GM18507 (cell line): Measurements from ENCODE around the gene PFKM.

ENCODE experiments used
- DNase-seq: peaks from one replicate; pipeline ENCODE4 v3.0.0; 2011; ENCODE audit warnings: low read depth; ENCODE audit not compliant: insufficient read length; ENCODE audit errors: extremely low spot score
- FAIRE-seq: peaks from 2 replicates; lab custom pipeline; 2011; peaks lifted over from hg19 to GRCh38; lab: Jason Lieb, UNC

PFKM gene

DNA sequence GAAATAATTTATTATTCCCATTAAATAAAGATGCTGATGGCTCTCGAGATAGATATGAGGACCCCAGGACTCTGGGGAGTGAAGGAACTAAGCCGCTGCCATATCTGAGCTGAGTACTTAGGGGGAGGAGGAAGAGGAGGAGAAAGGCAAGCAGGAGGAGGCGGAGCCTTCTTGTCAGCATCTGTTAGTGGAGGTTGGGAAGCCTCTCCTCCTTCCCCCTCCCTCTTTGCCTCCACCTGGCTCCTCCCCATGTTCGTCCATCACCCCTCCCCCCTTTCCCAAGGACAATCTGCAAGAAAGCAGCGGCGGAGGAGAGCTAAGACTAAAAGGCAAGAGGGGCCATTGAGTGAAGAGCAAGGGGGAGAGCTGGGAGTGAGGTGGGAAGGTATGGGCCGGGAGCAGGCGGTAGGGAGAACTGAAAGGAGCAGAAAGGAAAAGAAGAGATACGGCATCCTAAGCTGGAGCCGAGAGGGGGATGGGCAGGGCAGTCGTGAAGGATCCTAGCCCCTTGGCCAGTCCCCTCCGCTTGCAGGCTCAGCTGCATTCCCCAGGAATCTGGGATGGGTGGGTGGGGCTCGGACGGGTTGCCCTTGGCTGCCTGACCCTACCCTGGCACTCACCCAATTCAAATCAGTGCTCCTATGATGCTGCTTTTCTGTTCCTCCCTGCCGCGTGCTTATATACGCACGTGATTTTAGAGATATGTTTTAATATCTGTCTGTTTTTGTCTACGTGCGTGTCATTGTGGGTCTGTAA, at the start of gene PFKM:
Gene PFKM, plus strand, starts transcription at position 287 of the 756 bp plus-strand sequence. CDS start 3,411 bp downstream, outside the sequence.
- DNase-seq: peak; percentile 72
- FAIRE-seq: peak; percentile 98

- no peak for DNase-seq
- no peak for FAIRE-seq
Measured at GRCh38 chr12:48070033-48070432, 49.1 kb upstream of the PFKM start.

DNA sequence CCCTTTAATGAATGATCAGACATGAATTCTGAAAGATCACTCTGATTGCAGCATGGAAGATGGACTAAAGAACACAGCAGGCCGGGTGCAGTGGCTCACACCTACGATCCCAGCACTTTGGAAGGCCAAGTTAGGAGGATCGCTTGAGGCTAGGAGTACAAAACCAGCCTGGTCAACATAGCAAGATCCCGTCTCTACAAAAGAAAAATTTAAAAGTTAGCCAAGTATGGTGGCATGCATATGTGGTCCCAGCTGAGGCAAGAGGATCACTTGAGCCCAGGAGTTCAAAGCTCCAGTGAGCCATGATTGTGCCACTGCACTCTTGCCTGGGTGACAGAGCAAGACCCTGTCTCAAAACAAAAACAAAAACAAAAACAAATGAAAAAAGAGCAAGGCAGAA, 48.4 kb upstream of the PFKM start:
- no peak for DNase-seq
- FAIRE-seq: no peak

GRCh38 chr12:48071808-48072207, 47.4 kb upstream of the PFKM start:
- no peak for DNase-seq
- no peak for FAIRE-seq

DNA sequence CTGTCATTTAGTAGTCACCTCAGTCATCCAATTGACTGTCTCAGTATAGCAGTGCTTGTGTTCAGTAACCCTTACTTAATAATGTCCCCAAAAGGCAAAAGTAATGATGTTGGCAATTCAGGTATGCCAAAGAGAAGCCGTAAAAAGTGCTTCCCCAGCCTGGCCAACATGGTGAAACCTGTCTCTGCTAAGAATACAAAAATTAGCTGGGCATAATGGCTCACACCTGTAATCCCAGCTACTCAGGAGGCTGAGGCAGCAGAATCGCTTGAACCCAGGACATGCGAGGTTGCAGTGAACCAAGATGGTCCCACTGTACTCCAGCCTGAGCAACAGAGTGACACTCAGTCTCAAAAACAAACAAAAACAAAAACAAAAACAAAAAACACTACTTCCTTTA, 46.9 kb upstream of the PFKM start:
- no peak for FAIRE-seq
- DNase-seq: no peak

DNA sequence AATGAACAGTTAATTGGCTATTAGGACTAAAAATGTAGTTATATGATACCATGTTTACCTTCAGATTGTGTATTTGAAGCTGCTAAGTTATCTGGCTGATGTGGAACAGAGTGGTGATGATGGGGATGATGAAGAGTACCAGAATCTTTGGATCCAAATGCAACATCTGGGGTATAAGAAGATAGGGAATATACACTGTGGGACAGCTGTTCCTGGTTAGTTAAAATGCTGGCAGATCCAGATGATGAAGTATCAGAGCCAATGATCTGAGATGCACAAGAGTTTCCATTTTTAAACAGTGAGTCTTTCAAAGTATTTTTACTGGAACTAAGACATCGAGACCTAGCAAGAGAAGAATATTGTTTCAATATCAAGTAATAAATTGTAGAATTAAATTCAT, 44.9 kb upstream of the PFKM start:
- DNase-seq (no peak), FAIRE-seq (no peak)

DNA sequence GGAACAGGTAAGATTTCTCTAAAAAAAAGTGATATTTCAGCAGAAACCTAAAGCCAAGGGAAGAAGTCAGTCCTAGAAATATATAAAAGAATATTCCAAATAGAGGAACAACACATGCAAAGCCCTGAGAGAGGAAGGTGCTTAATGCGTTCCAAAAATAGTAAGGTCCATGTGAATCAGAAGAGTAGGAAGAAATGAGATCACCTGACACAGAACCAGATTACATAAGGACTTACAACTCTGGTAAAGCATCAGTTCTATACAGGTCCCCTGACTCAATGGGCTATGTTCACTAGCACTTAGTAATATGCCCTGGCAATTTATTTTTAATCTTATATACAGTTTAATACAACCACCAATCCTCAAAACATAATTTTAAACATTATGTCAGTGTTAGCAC, 43.3 kb upstream of the PFKM start:
- no peak for DNase-seq
- no peak for FAIRE-seq

GRCh38 chr12:48077111-48077510, 42.1 kb upstream of the PFKM start:
- FAIRE-seq (no peak), DNase-seq (no peak)

DNA sequence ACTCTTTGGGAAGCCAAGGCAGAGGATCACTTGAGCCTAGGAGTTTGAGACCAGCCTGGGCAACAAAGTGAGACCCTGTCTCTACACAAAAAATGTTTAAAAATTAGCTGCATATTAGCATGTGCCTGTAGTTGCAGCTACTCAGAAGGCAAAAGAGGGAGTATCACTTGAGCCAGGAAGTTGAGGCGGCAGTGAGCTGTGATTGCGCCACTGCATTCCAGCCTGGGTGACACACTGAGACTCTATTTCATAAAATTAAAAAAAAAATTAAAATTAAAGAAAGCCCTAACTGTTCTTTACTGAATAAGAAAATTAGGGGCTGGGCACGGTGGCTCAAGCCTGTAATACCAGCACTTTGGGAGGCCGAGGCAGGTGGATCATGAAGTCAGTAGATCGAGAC, 40.3 kb upstream of the PFKM start:
- FAIRE-seq: no peak
- no peak for DNase-seq

GRCh38 chr12:48080285-48080684, 38.9 kb upstream of the PFKM start:
- no peak for DNase-seq
- no peak for FAIRE-seq

DNA sequence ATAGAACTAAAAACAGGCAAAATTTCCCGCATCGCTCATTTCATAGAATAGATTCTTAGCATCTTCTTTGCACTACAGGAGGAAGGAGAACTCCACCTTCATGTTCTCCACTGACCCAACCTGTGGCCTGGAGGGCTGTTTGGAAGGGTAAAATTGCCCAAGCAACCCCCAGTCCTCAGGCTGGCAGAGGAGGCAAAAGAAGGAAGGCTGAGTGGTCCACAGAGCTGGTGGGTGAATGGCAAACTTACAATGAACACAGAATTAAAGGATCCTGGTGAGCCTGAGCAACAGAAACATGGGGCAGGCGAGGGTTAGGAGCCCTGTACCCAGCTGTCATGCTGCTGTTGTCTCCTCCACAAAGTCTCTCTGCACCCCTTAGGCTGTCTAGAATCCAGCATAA, 38.3 kb upstream of the PFKM start:
- FAIRE-seq (no peak), DNase-seq (no peak)

- no peak for DNase-seq
Measured at GRCh38 chr12:48084066-48084465, 35.1 kb upstream of the PFKM start.

DNA sequence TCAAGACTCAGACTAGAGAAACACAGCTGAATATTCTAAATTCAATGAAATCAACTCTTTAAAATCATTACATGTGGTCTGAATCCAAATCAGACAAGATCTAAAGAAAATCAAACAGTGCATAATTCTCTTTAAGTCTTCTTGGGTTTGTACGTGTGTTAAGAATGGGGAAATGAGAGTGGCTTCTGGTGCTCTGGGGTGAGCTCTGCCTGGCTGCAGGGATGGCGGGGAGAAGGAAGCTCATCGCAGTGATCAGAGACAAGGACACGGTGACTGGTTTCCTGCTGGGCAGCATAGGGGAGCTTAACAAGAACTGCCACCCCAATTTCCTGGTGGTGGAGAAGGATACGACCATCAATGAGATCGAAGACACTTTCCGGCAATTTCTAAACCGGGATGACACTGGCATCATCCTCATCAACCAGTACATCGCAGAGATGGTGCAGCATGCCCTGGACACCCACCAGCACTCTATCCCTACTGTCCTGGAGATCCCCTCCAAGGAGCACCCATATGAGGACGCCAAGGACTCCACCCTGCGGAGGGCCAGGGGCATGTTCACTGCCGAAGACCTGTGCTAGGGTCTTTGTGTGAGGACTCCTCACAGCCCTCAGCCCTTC, 34.2 kb upstream of the PFKM start:
- DNase-seq: no peak
- no peak for FAIRE-seq

More at GRCh38 chr12:48084066-48084465, 35.1 kb upstream of the PFKM start:
- no peak for FAIRE-seq

DNA sequence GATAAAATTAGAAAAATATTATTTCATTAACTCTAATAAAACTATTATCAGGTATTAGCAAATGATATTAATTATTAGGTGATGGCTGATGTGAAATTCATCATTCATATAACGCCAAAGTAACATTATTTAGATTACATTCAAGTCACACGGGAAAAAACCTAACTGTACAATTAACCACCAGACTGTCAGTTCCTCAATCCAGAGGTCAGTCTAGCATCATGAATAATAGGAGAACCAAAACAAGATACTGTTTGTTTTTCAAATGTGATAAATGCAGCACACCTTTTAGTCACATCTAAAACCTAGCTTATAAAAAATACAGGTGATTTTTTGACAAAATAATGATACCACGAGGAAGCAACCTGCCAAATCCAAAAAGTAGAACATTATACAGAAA, 32.8 kb upstream of the PFKM start:
- FAIRE-seq (no peak), DNase-seq (no peak)

DNA sequence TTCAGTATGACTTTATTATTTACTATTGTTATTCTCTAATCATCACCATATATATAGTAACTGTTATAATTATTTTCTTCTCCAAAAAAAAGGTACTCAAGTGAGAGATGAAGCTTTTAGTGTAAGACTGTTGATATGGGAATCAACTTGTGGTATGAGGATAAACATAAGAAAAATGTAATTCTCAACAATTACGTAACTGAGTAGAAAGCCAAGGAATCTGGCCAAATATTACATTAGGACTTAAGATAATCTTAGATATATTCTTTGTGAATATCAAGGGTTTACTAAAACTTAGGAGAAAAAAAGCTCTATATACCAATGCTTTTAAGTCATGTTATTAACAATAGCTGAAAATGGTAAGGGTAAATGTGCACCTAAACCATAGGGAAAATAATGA, 26.6 kb upstream of the PFKM start:
- DNase-seq: no peak
- FAIRE-seq: no peak

DNA sequence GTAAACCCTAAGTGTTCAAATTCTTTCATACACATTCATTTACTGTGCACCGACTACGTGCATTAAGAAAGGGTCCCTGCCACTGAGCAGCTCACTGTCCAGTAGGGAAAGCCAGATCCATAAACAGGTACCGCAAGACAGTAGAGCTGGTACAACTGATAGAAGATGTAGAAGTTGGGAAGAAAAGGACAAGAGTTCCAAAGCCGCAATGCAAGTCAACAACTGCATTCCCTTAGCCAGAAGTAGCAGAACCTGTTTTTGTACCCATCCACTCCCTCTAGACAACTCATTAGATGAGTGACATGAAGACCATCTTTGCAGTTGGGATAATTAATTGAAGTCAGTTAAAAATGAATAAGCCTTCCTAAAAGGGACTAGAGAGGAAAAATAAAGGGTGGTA, 14.6 kb upstream of the PFKM start:
- DNase-seq (no peak), FAIRE-seq (peak; percentile 52)

DNA sequence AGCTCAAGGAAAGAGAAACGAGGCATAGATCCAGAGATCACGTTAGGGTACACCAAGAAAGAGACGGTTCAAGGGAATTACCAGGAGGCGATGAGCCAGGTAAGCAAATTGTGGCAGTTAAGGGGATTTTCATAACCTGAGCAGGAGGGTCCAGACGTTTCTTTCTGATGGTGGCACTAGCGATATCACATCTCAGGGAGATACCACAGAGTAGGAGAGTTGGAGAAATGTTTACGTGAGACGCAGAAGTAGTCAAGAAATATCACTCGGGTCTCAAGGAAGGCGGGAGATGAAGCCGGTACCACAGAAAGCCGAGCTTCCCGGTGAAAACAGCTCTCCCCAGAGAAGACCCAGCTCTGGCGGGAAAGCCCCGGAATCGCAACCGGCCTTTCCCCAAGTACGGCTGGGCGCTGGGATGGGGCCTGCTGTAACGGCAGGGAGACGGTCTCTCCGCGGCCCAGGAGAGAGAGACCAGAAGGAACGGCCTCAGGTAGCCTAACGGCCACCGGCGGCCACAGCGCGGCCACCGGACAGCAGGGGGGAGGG, 13.8 kb upstream of the PFKM start:
- DNase-seq: no peak
- FAIRE-seq: peak; percentile 58

DNA sequence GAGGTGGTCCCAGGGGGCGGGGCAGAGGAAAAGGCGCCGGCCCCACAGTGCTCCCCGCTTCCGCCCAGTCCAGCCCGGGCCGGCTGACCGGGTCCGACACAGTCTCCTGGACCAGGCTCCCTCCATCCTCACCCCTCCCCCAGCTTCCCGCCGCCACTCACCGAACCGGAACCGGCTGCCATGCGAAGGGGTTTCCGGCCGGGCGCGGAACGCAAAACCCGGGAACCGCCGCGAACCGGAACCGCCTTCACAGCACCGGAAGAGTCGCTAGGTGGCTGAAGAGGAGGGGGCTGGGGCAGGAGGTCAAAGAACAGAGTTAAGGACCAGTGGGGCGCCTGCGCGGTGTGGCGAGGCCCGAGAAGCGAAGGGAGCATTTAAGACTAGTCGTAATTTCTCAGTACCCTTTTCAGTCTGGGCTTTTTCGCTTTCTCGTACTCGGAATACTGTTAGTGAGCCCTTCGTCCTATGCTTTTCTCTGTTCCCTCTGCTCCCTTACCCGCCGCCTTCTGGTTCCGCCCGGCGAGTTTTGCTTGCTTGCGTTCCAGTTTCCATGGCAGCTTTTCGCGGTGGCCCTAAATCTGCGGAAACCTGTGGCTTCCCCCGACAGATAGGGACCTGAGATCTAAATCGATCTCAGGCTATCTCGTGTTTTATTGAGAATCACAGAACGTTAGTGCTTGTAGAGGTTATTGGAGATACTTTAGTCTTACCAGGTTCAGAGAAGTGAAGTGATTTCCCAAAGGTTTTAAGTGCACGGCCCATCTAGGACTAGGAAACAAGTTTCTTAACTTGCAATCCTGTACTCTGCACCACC, 13.1 kb upstream of the PFKM start, which contains the start of gene SENP1:
Gene SENP1, minus strand, starts transcription at position 213 of the 814 bp plus-strand sequence. CDS start 4,607 bp downstream, outside the sequence.
- FAIRE-seq (peak; percentile 91), DNase-seq (peak; percentile 73)

GRCh38 chr12:48106681-48107613, 12.2 kb upstream of the PFKM start:
- DNase-seq (no peak), FAIRE-seq (no peak)
